GM19035 (cell line): ENCODE data around the gene EIF1AX.
"Not testable (repeated sequence)": the region's sequence is repeated elsewhere in the genome, so short reads cannot be mapped to it uniquely, and the experiment has no call there.

Experiments used
- ATAC-seq: cut with Tn5 transposase; IDR thresholded peaks from one replicate; pipeline ENCODE4 v1.9.1; 2021; ENCODE audit not compliant: unreplicated experiment

Gene EIF1AX

GRCh38 chrX:20141281-20142220, at the start of gene EIF1AX:
Gene EIF1AX (minus strand): TSS chrX:20141838. CDS start chrX:20141640, 198 bp downstream.
- peak; percentile 97 for ATAC-seq

DNA sequence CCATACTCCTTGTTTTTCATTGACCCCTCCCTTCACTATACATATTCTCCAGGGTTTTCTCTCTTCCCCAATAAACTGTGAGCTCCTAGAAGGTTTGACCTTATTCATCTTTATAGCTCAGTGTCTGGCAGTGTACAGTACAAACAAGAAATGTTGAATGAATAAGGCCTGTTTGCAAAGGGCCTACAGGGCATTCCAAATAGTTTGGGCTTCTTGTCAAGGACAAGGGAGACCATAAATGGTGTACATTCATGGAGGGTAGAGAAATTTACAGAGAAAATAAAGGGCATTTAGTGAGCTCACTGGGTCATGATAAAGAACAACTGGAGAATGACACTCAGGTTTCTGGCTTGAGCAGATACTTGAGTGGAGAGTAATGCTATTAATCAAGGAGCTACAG, 47.5 kb upstream of the EIF1AX start:
- no peak for ATAC-seq

DNA sequence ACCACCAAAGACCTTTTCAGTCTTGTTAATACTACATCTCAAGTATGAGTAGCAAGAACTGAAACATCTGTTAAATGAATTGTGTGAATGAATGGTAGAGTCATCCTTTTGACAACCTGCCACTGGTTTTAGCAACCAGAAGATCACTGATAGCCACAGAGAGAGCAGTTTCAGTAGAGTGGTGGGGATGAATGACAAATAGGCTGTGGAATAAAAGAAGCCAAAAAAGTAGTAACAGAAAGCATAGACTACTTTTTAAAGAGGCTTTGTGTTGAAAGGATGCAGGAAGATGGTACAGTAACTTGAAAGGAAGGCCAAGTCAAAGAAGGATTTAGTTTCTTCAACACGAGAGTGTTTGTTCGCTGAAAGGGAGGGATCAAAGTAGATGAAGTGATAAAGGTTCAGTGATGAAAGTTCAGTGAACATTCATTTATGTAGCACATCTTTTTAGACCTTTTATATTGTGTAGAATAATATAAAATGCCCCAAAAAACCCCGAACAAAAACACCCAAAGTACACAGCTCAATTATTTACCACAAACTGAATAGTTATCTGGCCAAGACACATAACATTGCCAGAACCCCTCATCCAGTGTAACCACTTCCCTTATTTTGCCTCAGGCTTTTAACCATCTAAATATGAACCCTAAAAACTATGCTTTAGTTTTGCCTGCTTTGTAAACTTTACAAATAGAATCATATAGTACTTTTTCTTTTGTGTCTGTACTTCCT, 40.1 kb upstream of the EIF1AX start:
- ATAC-seq = no peak

DNA sequence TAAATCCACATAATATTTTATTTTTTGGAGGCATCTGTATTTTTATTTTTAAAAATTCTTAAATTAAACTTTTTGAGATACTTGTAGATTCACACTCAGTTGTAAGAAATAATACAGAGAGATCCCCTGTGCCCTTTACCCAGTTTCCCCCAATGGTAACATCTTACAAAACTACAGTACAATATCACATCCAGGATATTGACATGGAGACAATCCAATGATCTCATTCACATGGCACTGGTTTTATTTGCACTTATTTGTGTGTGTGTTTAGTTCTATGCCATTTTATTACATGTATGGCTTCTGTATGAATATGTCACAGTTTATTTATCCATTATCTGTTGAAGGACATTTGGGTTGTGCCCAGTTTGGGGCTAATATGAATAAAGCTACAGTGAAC, 35.5 kb upstream of the EIF1AX start:
- no peak for ATAC-seq

DNA sequence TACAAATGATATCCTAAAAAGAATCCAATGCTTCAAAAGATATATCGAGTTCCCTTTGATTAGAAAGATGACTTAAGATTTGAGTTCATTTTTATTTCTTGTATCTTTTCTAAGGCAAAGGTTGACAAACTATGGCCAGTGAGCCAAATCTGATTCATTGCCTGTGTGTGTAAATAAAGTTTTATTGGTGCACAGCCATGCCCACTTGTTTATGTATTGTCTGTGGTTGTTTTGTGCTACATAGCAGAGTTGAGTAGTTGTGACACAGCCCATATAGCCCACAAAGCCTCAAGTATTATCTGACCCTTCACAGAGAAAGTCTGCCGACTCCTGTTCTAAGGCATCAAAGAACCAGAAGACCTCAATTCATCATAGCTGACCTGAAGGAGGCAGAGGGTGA, 32.2 kb upstream of the EIF1AX start:
- ATAC-seq = no peak

- ATAC-seq = no peak
Measured at GRCh38 chrX:20173313-20173712, 31.7 kb upstream of the EIF1AX start.

GRCh38 chrX:20171887-20172286, 30.2 kb upstream of the EIF1AX start:
- no peak for ATAC-seq

- ATAC-seq = not testable (repeated sequence)
Measured at GRCh38 chrX:20162516-20162915, 20.9 kb upstream of the EIF1AX start.

GRCh38 chrX:20159797-20160385, 18.3 kb upstream of the EIF1AX start:
- ATAC-seq = no peak

- no peak for ATAC-seq
Measured at GRCh38 chrX:20151689-20152088, 10.1 kb upstream of the EIF1AX start.

- no peak for ATAC-seq
Measured at GRCh38 chrX:20149326-20149725, 7.7 kb upstream of the EIF1AX start.

DNA sequence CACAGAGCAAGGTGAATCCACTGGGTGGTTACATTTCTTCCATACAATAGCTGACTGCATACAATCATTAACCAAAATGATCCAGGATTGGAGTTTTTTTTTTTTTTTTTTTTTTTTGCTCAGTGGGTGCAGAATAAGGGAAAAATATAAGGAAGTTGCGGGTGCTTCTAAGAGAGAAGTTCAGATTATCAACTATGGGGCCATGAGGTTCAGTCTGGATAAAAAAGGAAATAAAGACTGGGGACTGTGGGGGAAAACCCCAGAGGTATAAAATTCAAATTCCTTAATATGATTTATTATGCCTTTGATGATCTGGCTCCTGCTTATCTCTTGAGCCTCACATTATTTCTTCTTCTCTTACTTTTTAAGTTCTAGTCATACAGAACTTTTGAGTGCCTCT, 5.9 kb upstream of the EIF1AX start:
- ATAC-seq = no peak

DNA sequence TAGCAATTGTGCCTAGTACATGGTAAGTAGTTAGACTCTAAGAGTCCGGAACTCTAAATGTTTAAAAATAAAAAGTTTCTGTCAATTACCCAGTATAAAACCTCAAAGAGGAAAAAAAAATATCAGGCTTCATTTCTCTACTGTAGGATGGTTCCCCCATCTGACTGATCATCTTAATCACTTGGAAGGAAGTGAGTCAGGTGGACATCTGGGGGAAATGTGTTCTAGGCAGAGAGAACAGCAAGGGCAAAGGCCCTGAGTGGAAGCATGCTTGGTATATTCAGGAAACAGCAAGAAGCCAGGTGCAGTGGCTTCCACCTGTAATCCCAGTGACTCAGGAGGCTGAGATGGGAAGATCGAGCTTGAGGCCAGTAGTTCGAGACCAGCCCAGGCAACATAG, 2.9 kb upstream of the EIF1AX start:
- no peak for ATAC-seq

DNA sequence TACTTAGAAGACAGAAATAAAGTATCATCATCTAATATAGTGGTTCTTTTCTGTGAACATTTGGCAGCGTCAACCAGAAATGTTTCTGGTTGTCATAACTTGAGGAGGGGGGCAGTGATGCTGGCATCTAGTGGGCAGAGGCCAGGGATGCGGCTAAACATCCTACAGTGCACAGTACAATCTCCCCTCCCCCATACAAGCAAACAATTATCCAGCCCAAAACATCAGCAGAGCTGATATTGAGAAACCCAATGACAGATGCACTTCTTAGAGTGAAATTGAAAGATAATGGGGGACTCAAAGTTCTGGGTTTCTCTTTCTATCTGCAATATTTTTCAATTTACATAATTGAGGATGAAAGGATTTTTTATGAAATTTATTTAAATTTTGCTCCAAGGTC, 1.9 kb upstream of the EIF1AX start:
- no peak for ATAC-seq

- no peak for ATAC-seq
Measured at GRCh38 chrX:20143111-20143510, 1.5 kb upstream of the EIF1AX start.

GRCh38 chrX:20140420-20140819, 1.2 kb downstream of the EIF1AX start:
- ATAC-seq = no peak

- no peak for ATAC-seq
Measured at GRCh38 chrX:20139966-20140365, 1.7 kb downstream of the EIF1AX start.

DNA sequence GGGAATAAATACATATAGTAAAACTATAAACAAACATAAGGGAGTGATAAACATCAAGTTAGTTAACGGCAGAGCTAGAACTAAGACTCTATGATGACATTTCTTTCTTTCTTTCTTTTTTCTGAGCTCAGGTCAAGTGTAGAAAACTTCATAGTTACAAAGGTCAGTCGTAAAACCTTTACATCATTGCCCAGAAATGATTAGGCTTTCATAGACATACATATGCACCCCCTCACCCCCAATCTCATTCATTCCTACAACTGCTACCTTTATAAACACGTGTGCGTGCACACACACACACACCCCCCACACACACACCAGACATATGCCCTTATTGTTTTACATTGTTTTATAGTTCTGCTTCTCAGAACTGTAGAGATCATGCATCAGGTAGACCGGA, 5.7 kb downstream of the EIF1AX start:
- no peak for ATAC-seq

GRCh38 chrX:20132666-20133065, 9.0 kb downstream of the EIF1AX start:
- no peak for ATAC-seq

DNA sequence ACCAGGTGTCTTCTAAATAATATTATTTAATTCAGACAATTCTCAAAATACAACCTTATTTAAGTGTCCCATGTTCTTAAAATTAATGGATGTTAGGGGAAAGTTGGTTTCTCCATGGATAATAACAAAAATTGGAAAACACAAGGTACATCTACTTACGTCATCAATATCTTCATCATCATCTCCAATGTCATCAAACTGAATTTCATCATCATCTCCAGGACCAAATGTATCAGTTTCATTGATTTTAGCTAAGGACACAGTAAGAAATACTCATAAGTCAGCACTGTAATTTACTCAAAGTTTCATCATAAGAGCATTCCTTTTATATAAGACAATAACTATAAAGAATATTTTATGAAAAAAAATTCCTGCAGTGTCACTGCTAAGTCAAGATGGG, 11.3 kb downstream of the EIF1AX start:
- no peak for ATAC-seq

DNA sequence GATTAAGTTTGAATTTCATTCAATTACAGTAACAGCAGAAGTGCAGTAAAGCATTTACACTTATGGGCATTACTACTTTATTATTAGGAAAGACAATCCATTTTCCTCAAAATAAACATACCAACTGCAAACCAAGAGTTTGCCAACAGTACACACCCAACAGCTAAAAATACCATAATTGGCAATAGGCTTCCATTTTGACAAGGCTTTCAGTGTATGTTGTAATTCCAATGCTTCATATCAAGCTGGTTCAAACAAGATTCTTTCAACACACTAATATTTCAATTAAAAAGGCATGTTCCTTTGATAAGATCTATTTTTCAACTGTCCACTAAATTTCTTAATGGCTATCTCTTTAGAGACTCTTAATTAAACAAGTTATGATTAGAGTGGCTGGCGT, 12.1 kb downstream of the EIF1AX start:
- no peak for ATAC-seq

- no peak for ATAC-seq
Measured at GRCh38 chrX:20128670-20129069, 13.0 kb downstream of the EIF1AX start.
